ENCODE data around the gene TRIM29. TPM values are rescaled to one million over a fixed set of nuclear protein-coding genes. Genes with fewer than 3 reads are reported as not detected.

Gene TRIM29
- total and polyA plus RNA-seq, 9 of the 15 experiments (the other 6 are each of a cell fraction or from before 2014, with no cell fraction given): 0.08 to 1.4 (median 0.42) TPM; not detected in 2

DNA sequence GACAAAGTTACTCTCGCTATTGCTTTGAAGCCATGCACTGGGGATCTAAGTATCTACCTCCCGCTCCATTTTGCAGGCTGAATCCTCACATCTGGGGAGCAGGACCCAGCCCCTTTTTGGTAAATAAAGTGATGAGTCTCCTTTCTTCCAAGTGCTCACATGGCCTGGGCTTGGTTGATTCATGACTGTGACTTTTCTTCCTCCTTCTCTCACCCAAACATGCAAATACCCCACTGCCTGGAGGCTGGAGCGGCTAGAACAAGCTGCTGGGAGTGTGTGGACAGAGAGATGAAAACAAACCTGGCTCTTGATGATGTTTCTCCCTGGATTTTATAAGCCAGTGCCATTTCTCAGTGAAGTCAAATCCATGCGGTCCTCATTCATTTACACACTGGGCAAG, 72.7 kb downstream of the TRIM29 start (continued):
- no peak for TF ChIP-seq NR0B1 (IDR thresholded peaks at IDR 0.05; ENCODE audit: partially characterized antibody)
- TF ChIP-seq, protein P1, sequence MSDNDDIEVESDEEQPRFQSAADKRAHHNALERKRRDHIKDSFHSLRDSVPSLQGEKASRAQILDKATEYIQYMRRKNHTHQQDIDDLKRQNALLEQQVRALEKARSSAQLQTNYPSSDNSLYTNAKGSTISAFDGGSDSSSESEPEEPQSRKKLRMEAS (CRISPR knock-in tag; IDR thresholded peaks at IDR 0.05): no peak

- Histone ChIP-seq H3K27me3 (ENCODE audit: control insufficient read depth in 2 of 2, insufficient read depth in 2 of 2, low read length in 2 of 2) (peaks cover 20 to 64% of the 10 kb centered on the region in 2 experiments; a peak in 3 of 5 replicates), H3K9me1 (ENCODE audit: control insufficient read depth, insufficient read depth, low read length) (no peaks in the 10 kb centered on the region), H3K9me3 (replicated peaks; ENCODE audit: control insufficient read depth, insufficient read depth, low read depth, low read length) (no peaks in the 10 kb centered on the region), H3K36me3 (ENCODE audit: control insufficient read depth, insufficient read depth, low read length) (no peaks in the 10 kb centered on the region), H3K9ac (ENCODE audit: insufficient read depth in 1 of 2, low read depth in 2 of 2, low read length in 2 of 2) (no peak overlapping the region), H2AFZ (ENCODE audit: low read depth, low read length) (no peak overlapping the region), H4K20me1 (replicated peaks; ENCODE audit: control insufficient read depth, insufficient read depth, low read length) (no peaks in the 10 kb centered on the region), H3K4me3 (no peak overlapping the region), H3K4me2 (ENCODE audit: insufficient read depth, low read length) (no peak overlapping the region), H3K4me1 (replicated peaks in 1 of 2; ENCODE audit: control insufficient read depth in 2 of 2, insufficient read depth in 2 of 2, low read length in 2 of 2) (no peaks in the 10 kb centered on the region), H3K79me2 (ENCODE audit: control insufficient read depth, insufficient read depth, low read length) (no peaks in the 10 kb centered on the region), H3K27ac (ENCODE audit: extremely low read depth, low read depth, low read length) (no peak overlapping the region)
- intact Hi-C loops (cut with micrococcal nuclease) (no loop called here), in situ Hi-C loops (cut with MboI) (no loop called here)
- CTCF ChIA-PET (ENCODE audit: low intra/inter-chr PET ratio): no interaction called here
- DNase-seq (ENCODE audit: extremely low read depth in 1 of 4, low spot score in 3 of 4) (no peak), FAIRE-seq (no peak), ATAC-seq (no peak)
- WGBS (ENCODE audit: insufficient coverage, low coverage, missing lambda C conversion rate): 2% methylated on average over 7 of the region's 7 CpGs
- no peak for TF ChIP-seq GTF2A2 (tag; IDR thresholded peaks at IDR 0.05)
- no peak for TF ChIP-seq ZNF316 (IDR thresholded peaks at IDR 0.05)
- BruUV-seq (replicated peaks): no TSS peak
- POLR2A ChIA-PET: no interaction called here
Measured at GRCh38 chr11:120064341-120064740, 73.6 kb downstream of the TRIM29 start.
